IMR-90 (cell line): ENCODE data around the gene TRIP6. TPM values are rescaled to one million over a fixed set of nuclear protein-coding genes. Genes with fewer than 3 reads are reported as not detected.

Experiments used
- ATAC-seq: fragments of 200-7000 bp; cut with Tn5 transposase; 2 replicates; pipeline ENCODE4 v1.9.1; 2020; ENCODE audit warnings: low read depth, mild to moderate bottlenecking, moderate library complexity
- BruUV-seq: library from RNA; stranded (reverse); fragments of 400-500 nt; replicated peaks from 2 replicates; lab custom pipeline; 2021; lab: Mats Ljungman, UMichigan
- CTCF ChIA-PET: fragments of 300-600 bp; formaldehyde crosslinking; extraction: SDS; loops from one replicate; lab custom pipeline; 2021; ENCODE audit warnings: antibody characterized with exemption; lab: Yijun Ruan, JAX
- POLR2A ChIA-PET: fragments of 300-600 bp; sonication (Branson Sonifier 250); formaldehyde crosslinking; loops from one replicate; lab custom pipeline; 2022; ENCODE audit warnings: antibody characterized with exemption; ENCODE audit not compliant: unreplicated experiment; lab: Charles Lee
- DNase-seq: peaks from one replicate; pipeline ENCODE4 v3.0.0; 2013
- H2AFZ ChIP-seq: replicated peaks from 2 replicates; pipeline ENCODE3; 2013; ENCODE audit warnings: low read length, mild to moderate bottlenecking; ENCODE audit not compliant: poor library complexity
- H2AK5ac ChIP-seq: 2 replicates; pipeline ENCODE4 v1.6.1; 2013; ENCODE audit warnings: low read depth, low read length, inconsistent platforms
- H2AK9ac ChIP-seq: replicated peaks from 2 replicates; pipeline ENCODE3; 2013; ENCODE audit warnings: mild to moderate bottlenecking, low read depth, low read length, moderate library complexity; ENCODE audit not compliant: poor library complexity
- H2BK120ac ChIP-seq: 2 replicates; pipeline ENCODE4 v1.6.1; 2013; ENCODE audit warnings: low read depth, low read length, inconsistent platforms
- H2BK15ac ChIP-seq: 3 replicates; pipeline ENCODE4 v1.6.1; 2013; ENCODE audit warnings: low read depth, low read length, inconsistent platforms
- H2BK20ac ChIP-seq: 2 replicates; pipeline ENCODE4 v1.6.1; 2013; ENCODE audit warnings: low read depth, mild to moderate bottlenecking, inconsistent platforms, low read length, moderate library complexity
- H2BK5ac ChIP-seq: 2 replicates; pipeline ENCODE4 v1.6.1; 2013; ENCODE audit warnings: mild to moderate bottlenecking, low read depth, low read length, inconsistent platforms; ENCODE audit not compliant: poor library complexity, severe bottlenecking
- H3K14ac ChIP-seq: replicated peaks from 2 replicates; pipeline ENCODE4 v1.6.1; 2013; ENCODE audit warnings: low read depth, low read length, inconsistent platforms
- H3K18ac ChIP-seq: 2 replicates; pipeline ENCODE4 v1.6.1; 2013; ENCODE audit warnings: low read depth, low read length, control low read depth
- H3K23ac ChIP-seq: 2 replicates; pipeline ENCODE4 v1.6.1; 2013; ENCODE audit warnings: low read depth, low read length, inconsistent platforms
- H3K27ac ChIP-seq: 2 replicates; pipeline ENCODE4 v1.5.1; 2013; ENCODE audit warnings: mild to moderate bottlenecking, control low read depth, low read length; ENCODE audit not compliant: insufficient read depth
- H3K27me3 ChIP-seq: 2 replicates; pipeline ENCODE4 v1.6.1; 2013; ENCODE audit warnings: low read length; ENCODE audit not compliant: control insufficient read depth, insufficient read depth
- H3K36me3 ChIP-seq: 2 replicates; pipeline ENCODE4 v1.6.1; 2013; ENCODE audit warnings: low read length, mixed read lengths; ENCODE audit not compliant: control insufficient read depth, insufficient read depth
- H3K4ac ChIP-seq: 2 replicates; pipeline ENCODE4 v1.6.1; 2013; ENCODE audit warnings: low read depth, low read length, inconsistent platforms
- H3K4me1 ChIP-seq: 2 replicates; pipeline ENCODE4 v1.6.1; 2013; ENCODE audit warnings: low read length, mixed read lengths; ENCODE audit not compliant: control insufficient read depth, insufficient read depth
- H3K4me2 ChIP-seq: 2 replicates; pipeline ENCODE4 v1.6.1; 2013; ENCODE audit warnings: low read depth, mild to moderate bottlenecking, control low read depth, low read length, moderate library complexity
- H3K4me3 ChIP-seq: 2 replicates; pipeline ENCODE4 v1.5.1; 2013; ENCODE audit warnings: low read depth, mild to moderate bottlenecking, control low read depth, low read length, moderate library complexity; ENCODE audit not compliant: insufficient read depth
- H3K56ac ChIP-seq: 2 replicates; pipeline ENCODE4 v1.6.1; 2013; ENCODE audit warnings: low read length, inconsistent platforms; ENCODE audit not compliant: insufficient read depth; ENCODE audit errors: extremely low read depth
- H3K79me1 ChIP-seq, 2 experiments: 2 replicates each; pipeline ENCODE4 v1.6.1; 2013; ENCODE audit warnings: low read length in 2 of 2, inconsistent platforms in 1 of 2, low read depth in 1 of 2
- H3K9ac ChIP-seq: 2 replicates; pipeline ENCODE4 v1.6.1; 2013; ENCODE audit warnings: low read depth, low read length, control low read depth
- H3K9me1 ChIP-seq: 2 replicates; pipeline ENCODE4 v1.6.1; 2013; ENCODE audit warnings: low read length, inconsistent platforms; ENCODE audit not compliant: insufficient read depth
- H3K9me3 ChIP-seq: 2 replicates; pipeline ENCODE4 v1.6.1; 2013; ENCODE audit warnings: low read length; ENCODE audit not compliant: control insufficient read depth, insufficient read depth
- H4K20me1 ChIP-seq: 2 replicates; pipeline ENCODE4 v1.6.1; 2013; ENCODE audit warnings: low read length, inconsistent platforms; ENCODE audit not compliant: insufficient read depth
- H4K5ac ChIP-seq: 2 replicates; pipeline ENCODE4 v1.6.1; 2013; ENCODE audit warnings: mild to moderate bottlenecking, low read depth, low read length, control low read depth
- H4K8ac ChIP-seq, 2 experiments: 2 replicates each; pipeline ENCODE4 v1.6.1; 2013; ENCODE audit warnings: low read depth in 2 of 2, low read length in 2 of 2, control low read depth in 1 of 2, inconsistent platforms in 1 of 2
- H4K91ac ChIP-seq: 2 replicates; pipeline ENCODE4 v1.6.1; 2013; ENCODE audit warnings: low read depth, low read length, inconsistent platforms; ENCODE audit not compliant: insufficient read depth
- BHLHE40 ChIP-seq: fragments of 150-350 bp; IDR thresholded peaks from 2 replicates; pipeline ENCODE4 v1.6.1; 2016; ENCODE audit warnings: mild to moderate bottlenecking, low read depth, low read length
- CEBPB ChIP-seq: IDR thresholded peaks from 2 replicates; pipeline ENCODE4 v1.6.1; 2012; ENCODE audit warnings: low read depth, low read length, improper control_type of control experiment
- CHD1 ChIP-seq: IDR thresholded peaks from 2 replicates; pipeline ENCODE4 v1.6.1; 2012; ENCODE audit warnings: low read depth, low read length, improper control_type of control experiment
- CTCF ChIP-seq: conservative IDR thresholded peaks from 2 replicates; pipeline ENCODE4 v1.5.1; 2012; ENCODE audit warnings: mild to moderate bottlenecking, low read depth, low read length, improper control_type of control experiment
- ELK1 ChIP-seq: fragments of 150-350 bp; IDR thresholded peaks from 2 replicates; pipeline ENCODE4 v1.6.1; 2016; ENCODE audit warnings: low read depth, mild to moderate bottlenecking, low read length, moderate library complexity, borderline replicate concordance
- MAFK ChIP-seq: IDR thresholded peaks from 2 replicates; pipeline ENCODE4 v1.6.1; 2012; ENCODE audit warnings: low read depth, low read length, improper control_type of control experiment
- MAZ ChIP-seq: IDR thresholded peaks from 2 replicates; pipeline ENCODE4 v1.6.1; 2012; ENCODE audit warnings: low read depth, mild to moderate bottlenecking, low read length, improper control_type of control experiment, moderate library complexity, borderline replicate concordance
- MXI1 ChIP-seq: IDR thresholded peaks from 2 replicates; pipeline ENCODE4 v1.6.1; 2012; ENCODE audit warnings: low read depth, mild to moderate bottlenecking, low read length, moderate library complexity, borderline replicate concordance
- NFE2L2 ChIP-seq: fragments of 150-350 bp; IDR thresholded peaks from 2 replicates; pipeline ENCODE4 v1.6.1; 2016; ENCODE audit warnings: low read depth, mild to moderate bottlenecking, low read length
- POLR2A ChIP-seq: IDR thresholded peaks from 2 replicates; pipeline ENCODE4 v1.6.1; 2012; ENCODE audit warnings: mild to moderate bottlenecking, low read depth, low read length
- RAD21 ChIP-seq: IDR thresholded peaks from 2 replicates; pipeline ENCODE4 v1.6.1; 2012; ENCODE audit warnings: low read length, improper control_type of control experiment
- RFX5 ChIP-seq: IDR thresholded peaks from 2 replicates; pipeline ENCODE4 v1.8.0; 2012; ENCODE audit warnings: low read depth, mild to moderate bottlenecking, low read length, moderate library complexity
- SMC3 ChIP-seq: fragments of 150-350 bp; IDR thresholded peaks from 2 replicates; pipeline ENCODE4 v1.6.1; 2016; ENCODE audit warnings: low read depth, mild to moderate bottlenecking, antibody characterized with exemption, low read length, moderate library complexity
- USF2 ChIP-seq: fragments of 150-350 bp; IDR thresholded peaks from 2 replicates; pipeline ENCODE4 v1.6.1; 2017; ENCODE audit warnings: mild to moderate bottlenecking, antibody characterized with exemption, low read length, low read depth
- WGBS, 2 experiments: methylation state at CpG; one replicate each; pipeline versions ENCODE4 v1.1.5 to v1.1.7; 2013; ENCODE audit warnings: missing lambda C conversion rate in 2 of 2; ENCODE audit not compliant: insufficient read length in 1 of 2; ENCODE audit errors: extremely low coverage in 2 of 2; 5-methylcytosine and 5-hydroxymethylcytosine counted together
- dilution Hi-C: fragments of 300-500 bp; cut with HindIII; formaldehyde crosslinking; loops from one replicate; pipeline ENCODE4 v1.14.3; 2018; ENCODE audit warnings: low sequenced_read_pairs; ENCODE audit not compliant: unreplicated experiment
- in situ Hi-C: fragments of 300-500 bp; cut with MboI; formaldehyde crosslinking; loops from 3 replicates; pipeline ENCODE4 v1.14.3; 2019; ENCODE audit warnings: low sequenced_read_pairs, inconsistent platforms, mixed read lengths
- intact Hi-C: fragments of 100-400 bp; cut with micrococcal nuclease; formaldehyde crosslinking; loops from 2 replicates; pipeline ENCODE4 v1.10.0; 2022
- polyA plus RNA-seq, 3 experiments: library from polyadenylated mRNA; depleted of rRNA; stranded (reverse); fragments of >200 nt; gene quantifications; 2 replicates each; pipeline ENCODE4 v1.2.3, GENCODE V29; 2012; ENCODE audit warnings: low replicate concordance in 1 of 3
- total RNA-seq: library from RNA; depleted of rRNA; stranded (reverse); fragments of >200 nt; gene quantifications from 2 replicates; pipeline ENCODE4 v1.2.3, GENCODE V29; 2012

Gene TRIP6
- total and polyA plus RNA-seq, 2 of the 4 experiments (the other 2 are of a cell fraction), result 36.4 to 72.3 TPM

- Histone ChIP-seq H4K5ac (no peak overlapping the region), H3K27me3 (peaks cover 41% of the 10 kb centered on the region), H3K18ac (no peak overlapping the region), H2AFZ (peak overlapping the region; percentile 78), H3K27ac (no peak overlapping the region), H3K14ac (no peak overlapping the region), H2AK5ac (no peak overlapping the region), H2BK15ac (no peak overlapping the region), H3K23ac (peak overlapping the region; percentile 15; the same call in 1 of the 2 replicates), H4K20me1 (0 out of 2 replicates have a peak, but pooled peaks cover 4% of the 10 kb centered on the region), H4K91ac (no peak overlapping the region), H3K9me1 (no peaks in the 10 kb centered on the region), H3K56ac (no peak overlapping the region), H3K9ac (no peak overlapping the region), H3K9me3 (peaks cover 2% of the 10 kb centered on the region; the same call in 1 of the 2 replicates), H2AK9ac (peak overlapping the region; percentile 65), H3K4me1 (peaks cover under 1% of the 10 kb centered on the region; the same call in 1 of the 2 replicates), H2BK20ac (no peak overlapping the region), H3K79me1 (no peaks in the 10 kb centered on the region), H2BK120ac (no peak overlapping the region), H3K36me3 (no peaks in the 10 kb centered on the region), H4K8ac (no peak overlapping the region), H2BK5ac (no peak overlapping the region), H3K4me2 (peak overlapping the region; percentile 2; the same call in 1 of the 2 replicates), H3K4me3 (no peak overlapping the region), H3K4ac (no peak overlapping the region)
- ATAC-seq (no peak), DNase-seq (no peak)
- no TSS peak for BruUV-seq
- ChIA-PET CTCF (interaction anchor here (0.6 to 1.2 kb wide), 3 partner anchors 162 to 476 kb away, joined by 4 to 5 read pairs (median 5); no protein-coding TSS in a partner anchor), POLR2A (interaction anchor here (0.5 kb wide), 1 partner anchor 21 kb away, joined by 13 read pairs; the partner anchor contains the start of gene SRRT)
- dilution Hi-C loops (no loop called here), in situ Hi-C loops (loop anchor here (10.0 kb wide), 1 partner anchor 389 kb away; no protein-coding TSS in a partner anchor), intact Hi-C loops (loop anchor here (2.0 kb wide), 1 partner anchor 297 kb away; no protein-coding TSS in a partner anchor)
- 5% methylated on average over 38 of the region's 54 CpGs; no CpG with 5 or more reads in 1 of the 2 experiments for WGBS, 2 experiments
- TF ChIP-seq CHD1 (no peak), CEBPB (no peak), BHLHE40 (no peak), MAZ (no peak), RFX5 (no peak), NFE2L2 (no peak), SMC3 (no peak), CTCF (no peak), ELK1 (no peak), MAFK (no peak), MXI1 (no peak), RAD21 (no peak), USF2 (no peak), POLR2A (no peak)
These were observed 29.0 kb downstream of the TRIP6 start for GRCh38 chr7:100895956-100896731.
